ENCODE measurements around the gene ZFP36L2. TPM values are rescaled to one million over a fixed set of nuclear protein-coding genes. Genes with fewer than 3 reads are reported as not detected.

The ZFP36L2 gene
- total RNA-seq, 1 experiment from 2014 or later = 105 TPM

DNA sequence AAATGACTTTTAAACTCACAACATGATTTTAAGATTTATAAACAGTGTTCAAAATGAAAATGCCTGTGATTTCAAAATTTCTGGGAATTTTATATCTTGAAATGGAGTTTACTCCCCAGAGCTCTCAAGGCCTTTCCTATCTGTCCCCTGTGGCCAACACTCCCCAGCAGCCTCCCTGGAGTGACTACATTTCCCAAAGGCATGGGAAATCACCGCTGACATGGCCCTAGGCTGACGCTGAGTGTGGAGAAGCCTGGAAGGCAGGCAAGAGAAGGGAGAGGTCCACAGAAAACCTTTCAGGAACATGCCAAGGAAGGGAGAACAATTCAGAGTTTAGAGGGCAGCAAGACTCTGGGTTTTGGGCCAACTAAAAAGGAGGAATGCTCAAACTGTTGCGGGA lies 20.2 kb upstream of the ZFP36L2 start:
- Histone ChIP-seq H3K9me3 (ENCODE audit: control insufficient read depth, low read depth, low read length) (no peaks in the 10 kb centered on the region), H4K91ac (ENCODE audit: insufficient read length, low read depth, low read length) (no peak overlapping the region), H2BK15ac (ENCODE audit: low read depth, low read length) (no peak overlapping the region), H3K14ac (ENCODE audit: insufficient read depth, low read length) (peak overlapping the region; percentile 6; the same call in 1 of the 2 replicates), H3K79me1 (ENCODE audit: insufficient read depth, low read depth, low read length, poor library complexity, severe bottlenecking) (no peaks in the 10 kb centered on the region), H3K4me1 (ENCODE audit: insufficient read depth, low read length) (peaks cover 3% of the 10 kb centered on the region; the same call in 1 of the 2 replicates), H2AFZ (ENCODE audit: low read length) (no peak overlapping the region), H3T11ph (ENCODE audit: low read length) (no peak overlapping the region), H2BK12ac (ENCODE audit: insufficient read length, low read depth, low read length) (no peak overlapping the region), H4K8ac (replicated peaks; ENCODE audit: insufficient read length, low read depth, low read length) (no peak overlapping the region), H3K4me2 (ENCODE audit: insufficient read depth, insufficient read length, low read length) (no peak overlapping the region), H3K79me2 (ENCODE audit: insufficient read depth, low read length) (no peaks in the 10 kb centered on the region), H3K23me2 (ENCODE audit: insufficient read length, low read depth, low read length, poor library complexity, severe bottlenecking) (no peaks in the 10 kb centered on the region), H2BK120ac (ENCODE audit: low read depth, low read length, poor library complexity, severe bottlenecking) (no peak overlapping the region), H2BK20ac (ENCODE audit: low read depth, low read length, poor library complexity, severe bottlenecking) (no peak overlapping the region), H3K23ac (ENCODE audit: insufficient read length, low read depth, low read length) (no peak overlapping the region), H4K5ac (ENCODE audit: insufficient read length, low read depth, low read length) (no peak overlapping the region), H2AK5ac (ENCODE audit: insufficient read length, low read length) (no peak overlapping the region), H4K20me1 (ENCODE audit: control insufficient read depth, insufficient read depth, insufficient read length) (no peaks in the 10 kb centered on the region), H2BK5ac (ENCODE audit: insufficient read length, low read length) (no peak overlapping the region), H3K27ac (ENCODE audit: insufficient read length, low read depth, low read length) (no peak overlapping the region), H3K4ac (ENCODE audit: low read depth, low read length) (no peak overlapping the region), H3K27me3 (ENCODE audit: insufficient read depth, low read length) (no peaks in the 10 kb centered on the region), H3K18ac (ENCODE audit: insufficient read length, low read depth, low read length) (no peak overlapping the region), H3K56ac (ENCODE audit: insufficient read length, low read depth, low read length) (no peak overlapping the region), H3K9ac (ENCODE audit: extremely low read depth, insufficient read length, low read length) (no peak overlapping the region)
- TF ChIP-seq, protein P1, sequence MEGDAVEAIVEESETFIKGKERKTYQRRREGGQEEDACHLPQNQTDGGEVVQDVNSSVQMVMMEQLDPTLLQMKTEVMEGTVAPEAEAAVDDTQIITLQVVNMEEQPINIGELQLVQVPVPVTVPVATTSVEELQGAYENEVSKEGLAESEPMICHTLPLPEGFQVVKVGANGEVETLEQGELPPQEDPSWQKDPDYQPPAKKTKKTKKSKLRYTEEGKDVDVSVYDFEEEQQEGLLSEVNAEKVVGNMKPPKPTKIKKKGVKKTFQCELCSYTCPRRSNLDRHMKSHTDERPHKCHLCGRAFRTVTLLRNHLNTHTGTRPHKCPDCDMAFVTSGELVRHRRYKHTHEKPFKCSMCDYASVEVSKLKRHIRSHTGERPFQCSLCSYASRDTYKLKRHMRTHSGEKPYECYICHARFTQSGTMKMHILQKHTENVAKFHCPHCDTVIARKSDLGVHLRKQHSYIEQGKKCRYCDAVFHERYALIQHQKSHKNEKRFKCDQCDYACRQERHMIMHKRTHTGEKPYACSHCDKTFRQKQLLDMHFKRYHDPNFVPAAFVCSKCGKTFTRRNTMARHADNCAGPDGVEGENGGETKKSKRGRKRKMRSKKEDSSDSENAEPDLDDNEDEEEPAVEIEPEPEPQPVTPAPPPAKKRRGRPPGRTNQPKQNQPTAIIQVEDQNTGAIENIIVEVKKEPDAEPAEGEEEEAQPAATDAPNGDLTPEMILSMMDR (conservative IDR thresholded peaks at IDR 0.05) = no peak
- no peak overlapping the region for H3K4me3 Mint-ChIP-seq
- H3K36me3 Mint-ChIP-seq (ENCODE audit: insufficient read depth in 1 of 3, low read depth in 3 of 3) = no peaks in the 10 kb centered on the region; a peak in 1 of 7 replicates
- peak overlapping the region in 2 of 3 experiments; percentile 28 to 91; a peak in 2 of 7 replicates for H3K27ac Mint-ChIP-seq
- no CpG with 5 or more reads among the region's 3 CpGs for WGBS (ENCODE audit: extremely low coverage, insufficient read length, low lambda C conversion rate)
- no peaks in the 10 kb centered on the region for H3K27me3 Mint-ChIP-seq (ENCODE audit: low read depth)
- no peak for DNase-seq
- peaks cover 14 to 17% of the 10 kb centered on the region in 2 experiments for H3K4me1 Mint-ChIP-seq
- H3K9me3 Mint-ChIP-seq = no peaks in the 10 kb centered on the region
